Measurements from ENCODE around the gene RFX2.

- no peak for TF ChIP-seq EZH2 (IDR thresholded peaks at IDR 0.05; ENCODE audit: borderline replicate concordance)
- TF ChIP-seq CTCF (IDR thresholded peaks at IDR 0.05; ENCODE audit: poor library complexity), result no peak
Observed at GRCh38 chr19:6062961-6063575, 47.2 kb downstream of the RFX2 start.
